NCI-H2081 (cell line): ENCODE results near the gene DOCK11.
"Not testable (repeated sequence)": the region's sequence is repeated elsewhere in the genome, so short reads cannot be mapped to it uniquely, and the experiment has no call there.

ENCODE experiments used
- DNase-seq, 2 experiments: peaks; one replicate each; lab custom pipeline; 2025; lab: John Stamatoyannopoulos, UW

DOCK11 gene

DNA sequence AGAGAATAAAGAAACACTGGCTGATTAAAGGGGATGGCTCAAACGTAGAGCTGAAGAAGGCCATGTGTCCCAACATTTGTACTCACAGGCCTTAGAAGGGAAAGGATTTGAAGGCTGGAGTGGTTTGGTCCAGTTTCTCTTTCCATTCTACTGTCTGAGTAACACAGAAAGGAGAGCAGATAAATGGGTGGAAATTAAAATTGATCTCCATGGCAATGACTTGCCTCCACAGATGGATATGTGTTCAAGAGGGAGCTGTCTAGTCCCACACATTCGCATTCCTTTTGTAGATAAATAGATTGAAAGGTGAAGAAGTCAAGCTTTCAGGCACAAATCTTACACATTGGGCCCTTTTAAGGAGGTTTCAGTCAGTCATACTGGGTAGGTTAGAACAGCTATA is 74.6 kb downstream of the DOCK11 start:
- DNase-seq = no peak

DNA sequence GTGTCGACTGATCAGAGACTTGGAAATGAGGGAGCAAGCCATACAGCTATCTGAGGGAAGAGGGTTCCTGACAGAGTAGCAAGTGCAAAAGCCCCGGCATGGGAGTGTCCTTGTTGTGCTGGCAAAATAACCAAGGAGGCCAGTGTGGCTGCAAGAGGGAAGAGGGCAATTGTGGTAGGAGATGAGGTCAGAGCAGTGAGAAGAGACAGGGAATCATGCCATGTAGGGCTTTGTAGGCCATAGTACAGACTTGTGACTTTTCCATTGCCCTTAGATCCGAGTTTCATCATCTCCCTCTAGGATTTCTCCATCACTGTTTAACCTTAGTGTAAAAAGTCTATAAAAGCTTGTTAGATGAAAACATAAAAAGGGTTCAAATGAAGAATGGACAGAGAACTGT is 76.2 kb downstream of the DOCK11 start:
- DNase-seq = no peak

DNA sequence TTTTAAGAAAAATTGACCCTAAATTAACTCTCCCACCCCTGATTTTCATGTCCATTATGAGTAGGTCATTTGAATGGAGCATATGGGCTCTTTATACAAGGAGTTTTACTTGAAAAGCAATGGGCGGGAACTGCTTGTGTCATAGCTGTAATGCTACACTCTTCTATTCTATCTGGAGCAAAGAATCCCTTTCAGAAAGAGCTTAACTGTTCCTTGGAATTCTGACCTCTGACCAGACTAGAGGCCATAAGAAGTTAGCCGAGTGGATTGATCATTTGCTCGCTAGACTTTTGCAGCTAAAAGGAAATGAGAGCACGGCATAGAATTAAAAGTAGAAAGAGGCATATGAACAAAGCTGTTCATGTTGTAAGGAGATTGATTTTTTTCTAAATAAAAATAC is 79.1 kb downstream of the DOCK11 start:
- no peak for DNase-seq

DNA sequence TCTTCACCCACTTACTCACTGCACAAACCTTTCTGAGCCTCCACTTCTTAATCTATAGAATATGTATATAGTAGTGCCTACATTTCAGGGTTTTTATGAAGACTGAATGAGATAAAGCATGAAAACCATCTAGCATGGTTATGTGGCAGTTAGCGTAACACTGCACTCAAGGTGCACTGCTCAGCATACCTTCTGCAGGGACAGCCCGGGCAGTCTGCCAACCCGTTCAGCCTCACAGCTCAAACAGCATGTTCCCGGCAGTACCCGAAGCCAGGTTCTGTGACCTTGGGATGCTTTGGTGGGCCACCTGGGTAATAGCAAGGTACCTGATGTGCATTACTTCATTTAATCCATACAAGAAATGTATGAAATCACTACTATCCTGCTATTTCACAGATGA is 81.4 kb downstream of the DOCK11 start:
- DNase-seq = peak in 1 of 2 experiments; percentile 34

DNA sequence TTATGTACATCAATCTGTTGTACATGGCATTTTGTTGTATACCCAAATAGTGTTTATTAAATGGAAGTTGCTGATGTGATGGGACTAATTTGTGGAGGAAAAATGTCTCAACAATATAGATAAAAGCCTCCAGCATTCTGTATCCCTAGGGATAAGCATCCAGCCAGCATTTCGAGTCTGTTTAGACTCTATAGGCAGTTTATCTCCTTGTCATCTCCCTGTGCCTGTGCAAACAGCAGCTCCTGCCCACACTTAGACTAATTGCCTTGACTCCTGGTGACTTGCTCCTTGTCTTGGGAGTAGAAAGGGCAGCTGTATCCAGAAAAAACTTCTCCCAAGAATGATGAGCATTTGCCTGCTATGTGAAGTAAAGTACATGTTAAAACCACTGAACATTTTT is 83.8 kb downstream of the DOCK11 start:
- DNase-seq = no peak

DNA sequence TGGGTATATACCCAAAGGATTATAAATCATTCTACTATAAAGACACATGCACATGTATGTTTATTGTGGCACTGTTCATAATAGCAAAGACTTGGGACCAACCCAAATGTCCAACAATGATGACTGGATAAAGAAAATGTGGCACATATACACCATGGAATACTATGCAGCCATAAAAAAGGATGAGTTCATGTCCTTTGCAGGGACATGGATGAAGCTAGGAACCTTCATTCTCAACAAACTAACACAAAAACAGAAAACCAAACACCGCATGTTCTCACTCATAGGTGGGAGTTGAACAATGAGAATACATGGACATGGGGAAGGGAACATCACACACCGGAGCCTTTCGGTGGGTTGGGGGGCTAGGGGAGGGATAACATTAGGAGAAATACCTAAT is 87.3 kb downstream of the DOCK11 start:
- not testable (repeated sequence) for DNase-seq

DNA sequence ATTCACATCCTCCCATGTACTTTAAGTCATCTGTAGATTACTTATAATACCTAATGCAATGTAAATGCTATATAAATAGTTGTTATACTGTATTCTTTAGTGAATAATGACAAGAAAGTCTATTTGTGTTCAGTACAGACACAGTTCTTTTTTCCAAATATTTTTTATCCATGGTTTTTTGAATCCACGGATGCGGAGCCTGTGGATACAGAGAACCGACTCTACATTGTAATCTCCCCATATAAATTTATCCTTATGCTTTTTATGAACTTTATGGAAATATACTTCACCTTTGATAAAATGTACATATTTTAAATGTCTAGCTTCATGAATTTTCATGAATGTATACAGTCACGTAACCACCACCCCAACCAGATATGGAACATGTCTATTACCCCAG is 88.2 kb downstream of the DOCK11 start:
- DNase-seq = no peak

DNA sequence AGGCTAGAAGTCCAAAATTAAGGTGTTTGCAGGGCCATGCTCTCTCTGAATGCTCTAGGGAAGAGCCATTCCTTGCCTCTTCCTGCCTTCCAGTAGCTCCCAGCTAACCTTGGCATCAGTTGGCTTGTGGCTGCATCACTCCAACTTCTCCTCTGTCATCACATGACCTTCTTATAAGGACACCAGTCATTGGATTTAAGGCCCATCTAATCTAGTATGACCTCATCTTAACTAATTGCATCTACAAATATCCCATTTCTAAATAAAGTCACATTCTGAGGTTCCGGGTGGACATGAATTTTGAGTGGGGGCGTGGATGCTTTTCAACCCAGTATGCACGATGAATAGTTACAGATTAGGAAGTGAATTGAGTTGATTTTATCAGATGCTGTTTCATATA is 89.7 kb downstream of the DOCK11 start:
- DNase-seq = no peak

DNA sequence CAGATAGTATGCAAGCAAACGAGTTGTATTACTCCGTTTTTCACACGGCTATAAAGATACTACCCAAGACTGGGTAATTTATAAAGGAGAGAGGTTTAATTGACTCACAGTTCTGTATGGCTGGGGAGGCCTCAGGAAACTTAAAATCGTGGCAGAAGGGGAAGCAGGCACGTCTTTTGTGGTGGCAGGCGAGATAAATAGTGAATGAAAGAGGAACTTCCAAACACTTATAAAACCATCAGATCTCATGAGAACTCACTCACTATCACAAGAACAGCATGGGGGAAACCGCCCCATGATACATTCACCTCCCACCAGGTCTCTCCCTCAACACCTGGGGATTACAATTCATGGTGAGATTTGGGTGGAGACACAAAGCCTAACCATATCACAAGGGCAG is 90.6 kb downstream of the DOCK11 start:
- not testable (repeated sequence) for DNase-seq

DNA sequence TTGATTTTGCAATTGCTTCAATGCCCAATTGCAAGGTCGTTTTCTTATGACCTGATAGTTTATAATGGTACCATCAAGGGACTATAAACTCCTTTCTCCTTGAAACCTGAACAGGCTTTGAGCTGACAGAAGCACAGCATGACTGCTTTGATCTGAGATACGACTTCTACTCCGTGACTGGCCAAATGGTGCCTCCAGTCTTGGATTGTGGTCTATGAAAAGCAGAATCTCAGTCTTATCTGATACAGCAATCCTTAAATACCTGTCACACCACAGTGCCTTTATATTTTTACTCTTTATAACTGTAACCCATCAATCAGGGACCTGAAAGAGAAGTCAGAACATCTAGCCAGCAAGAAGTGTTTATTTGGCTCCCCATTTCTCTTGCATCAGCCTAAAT is 93.1 kb downstream of the DOCK11 start:
- no peak for DNase-seq

DNA sequence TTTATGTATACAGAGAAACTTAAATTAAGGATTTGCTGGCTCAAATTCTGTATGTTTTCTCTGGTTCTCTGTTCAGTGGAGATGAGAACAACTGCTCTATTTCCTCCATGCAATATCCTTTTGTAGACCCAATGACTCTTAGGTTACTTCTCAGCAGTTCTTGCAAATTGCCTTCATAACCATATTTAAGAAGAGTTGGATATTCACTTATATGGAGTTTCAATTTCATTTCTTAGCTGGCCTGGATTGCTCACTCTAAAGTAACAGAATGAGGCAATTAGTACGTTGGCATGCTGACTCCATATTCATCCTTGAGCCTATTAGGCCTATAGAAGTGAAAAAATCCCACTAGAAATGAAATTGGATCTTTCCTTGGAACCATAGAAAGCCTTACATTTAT is 93.6 kb downstream of the DOCK11 start:
- no peak for DNase-seq

DNA sequence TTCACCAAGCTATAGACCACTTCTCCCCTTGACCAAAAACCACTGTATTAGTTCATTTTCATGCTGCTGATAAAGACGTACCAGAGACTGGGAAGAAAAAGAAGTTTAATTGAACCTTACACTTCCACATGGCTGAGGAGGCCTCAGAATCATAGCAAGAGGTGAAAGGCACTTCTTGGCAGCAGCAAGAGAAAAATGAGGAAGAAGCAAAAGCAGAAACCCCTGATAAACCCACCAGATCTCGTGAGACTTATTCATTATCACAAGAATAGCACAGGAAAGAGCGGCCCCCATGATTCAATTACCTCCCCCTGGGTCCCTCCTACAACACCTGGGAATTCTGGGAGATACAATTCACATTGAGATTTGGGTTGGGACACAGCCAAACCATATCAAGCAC is 97.8 kb downstream of the DOCK11 start:
- no peak for DNase-seq

DNA sequence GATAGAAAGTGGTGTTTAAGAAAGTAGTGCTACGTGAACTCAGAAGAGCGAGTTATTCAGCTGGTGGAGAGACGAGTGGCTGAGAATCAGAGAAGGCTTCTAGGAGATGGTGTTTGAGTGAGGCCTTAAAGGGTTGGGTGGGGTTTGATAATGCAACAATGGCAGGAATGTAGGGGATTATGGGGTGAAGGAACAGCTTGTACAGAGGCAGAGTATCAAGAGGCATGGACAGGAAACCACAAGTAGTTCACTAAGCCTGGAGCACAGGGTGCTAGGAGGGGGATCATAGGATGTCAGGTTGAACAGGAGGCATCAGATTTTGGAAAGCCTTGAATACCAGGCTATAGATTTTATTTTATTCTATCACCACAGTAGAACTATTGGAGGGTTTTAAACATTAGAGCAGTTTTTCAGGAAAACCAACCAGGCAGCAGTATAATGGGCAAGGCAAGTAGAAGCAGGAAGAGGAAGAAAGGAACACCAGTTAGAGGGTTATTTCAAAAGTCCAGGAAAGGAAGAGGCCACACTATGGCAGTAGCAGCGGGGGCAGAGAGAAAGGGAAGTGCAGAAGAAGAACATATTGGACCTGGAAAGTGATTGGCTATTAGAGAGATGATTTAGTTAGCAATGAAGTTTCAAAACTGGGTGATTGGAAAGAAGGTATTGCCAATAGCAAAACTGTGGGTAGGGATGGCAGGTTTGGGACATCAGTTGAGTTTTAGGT is 99.2 kb downstream of the DOCK11 start:
- DNase-seq = no peak

DNA sequence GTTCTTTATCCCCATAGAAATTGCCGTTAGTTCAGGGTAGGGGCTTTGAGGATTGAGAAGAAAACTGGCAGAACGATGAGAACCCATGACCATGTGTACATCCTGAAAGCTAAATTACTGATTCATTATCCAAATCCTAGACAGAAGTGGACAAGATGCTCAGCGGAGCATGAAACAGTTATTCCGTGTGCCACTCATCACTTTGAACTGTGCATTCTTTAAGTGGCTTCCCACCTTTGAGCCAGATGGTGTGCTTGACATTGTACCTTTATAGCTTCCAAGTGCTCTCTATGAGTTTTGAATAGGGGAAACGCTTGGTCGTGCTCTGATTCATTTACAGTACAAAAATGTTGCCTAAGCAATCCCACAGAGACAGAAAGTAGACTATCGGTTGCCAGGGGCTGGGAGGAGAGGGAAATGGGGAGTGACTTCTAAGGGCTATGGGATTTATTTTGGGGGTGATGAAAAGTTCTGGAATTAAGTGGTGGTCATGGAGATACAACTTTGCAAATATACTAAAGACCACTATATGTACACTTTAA is 100.0 kb downstream of the DOCK11 start:
- peak in 1 of 2 experiments; percentile 35 for DNase-seq

DNA sequence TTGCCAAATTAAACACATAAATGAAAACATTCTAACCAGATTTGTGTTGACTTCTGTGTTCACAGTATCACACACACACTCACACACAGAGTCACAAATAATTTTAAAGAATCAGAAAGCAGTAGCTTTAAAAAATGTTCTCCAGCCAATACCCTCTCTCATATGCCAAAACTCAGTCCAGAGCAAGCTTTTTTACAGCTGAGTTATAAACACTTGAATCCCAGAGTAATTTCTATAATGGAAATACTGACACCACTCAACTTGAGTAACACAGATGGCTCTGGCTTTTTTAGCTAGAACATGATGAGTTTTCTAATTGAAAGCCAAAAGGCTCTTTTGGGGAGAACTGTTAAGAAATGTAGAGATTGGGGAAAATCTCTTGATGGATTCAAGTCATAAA is 100.8 kb downstream of the DOCK11 start:
- no peak for DNase-seq

DNA sequence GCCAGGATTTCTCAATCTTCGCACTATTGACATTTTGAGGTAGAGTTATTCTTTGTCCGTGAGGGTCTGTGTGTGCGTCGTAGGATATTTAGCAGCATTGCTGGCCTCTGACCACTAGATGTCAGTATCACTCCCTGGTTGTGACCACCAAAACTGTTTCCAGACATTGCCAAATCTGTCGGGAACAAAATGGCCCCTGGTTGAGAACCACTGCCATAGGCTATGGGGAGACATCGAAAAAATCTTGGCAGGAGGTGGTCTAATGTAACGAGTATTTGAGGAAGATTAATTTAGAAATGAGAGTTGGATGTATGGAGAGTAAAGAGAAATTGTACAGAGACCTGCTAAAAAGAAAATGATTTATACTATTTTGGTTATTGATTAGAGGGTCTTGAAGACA is 108.4 kb downstream of the DOCK11 start:
- peak; percentile 89 to 92 for DNase-seq

DNA sequence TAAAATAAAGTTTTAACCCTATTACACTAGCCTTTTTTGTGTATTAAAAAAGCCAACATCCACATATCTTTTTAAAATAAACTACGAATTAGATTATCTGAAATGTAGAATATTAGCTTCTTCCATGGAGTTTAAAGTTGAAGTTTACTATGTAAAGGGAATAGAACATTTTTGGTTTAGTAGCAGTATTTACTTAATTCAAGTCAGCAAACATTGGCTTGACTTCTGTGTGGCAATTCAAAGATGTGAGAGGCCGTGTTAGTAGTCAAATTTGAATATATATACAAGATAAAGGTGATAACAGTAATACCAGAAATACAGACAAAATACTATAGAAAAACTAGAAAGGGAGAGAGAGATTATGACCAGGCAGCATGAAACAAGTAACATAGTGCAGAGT is 116.7 kb downstream of the DOCK11 start:
- no peak for DNase-seq

DNA sequence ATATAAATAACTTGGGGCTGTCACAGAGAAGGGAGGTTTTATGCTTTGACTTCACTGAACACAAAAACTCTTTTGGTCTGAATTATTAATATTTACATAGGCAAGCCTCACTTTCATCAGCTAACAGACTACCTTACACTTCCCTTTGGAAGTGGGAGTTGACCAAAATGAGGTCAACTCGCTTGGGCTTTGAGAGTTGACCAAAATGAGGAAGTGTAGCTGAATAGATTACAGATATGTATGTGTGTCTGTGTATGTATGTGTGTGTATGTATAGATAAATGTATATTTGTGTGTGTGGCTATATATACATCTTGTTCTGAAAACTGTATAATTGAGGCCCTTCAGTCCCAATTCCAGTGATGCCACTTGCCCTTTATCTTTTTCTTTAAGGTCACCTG is 118.5 kb downstream of the DOCK11 start:
- no peak for DNase-seq

DNA sequence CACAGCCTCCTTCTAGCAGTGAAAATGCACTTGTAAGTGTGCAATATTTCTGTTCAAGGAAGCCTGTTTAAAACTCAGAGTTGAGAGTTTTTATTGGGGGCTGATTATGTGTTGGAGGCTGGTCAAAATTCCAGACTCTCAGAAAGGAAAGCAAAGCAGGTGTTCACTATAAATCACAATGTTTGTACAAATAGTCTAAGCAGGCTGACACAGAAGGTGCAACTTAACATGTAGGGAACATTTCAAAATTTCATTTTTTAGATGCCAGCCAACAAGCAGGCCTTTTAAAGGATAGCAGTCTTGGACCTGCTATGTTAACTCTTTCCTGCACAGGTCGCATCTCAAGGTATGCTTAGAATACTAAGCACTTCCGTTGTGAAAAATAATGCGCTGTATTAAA is 119.5 kb downstream of the DOCK11 start:
- no peak for DNase-seq

DNA sequence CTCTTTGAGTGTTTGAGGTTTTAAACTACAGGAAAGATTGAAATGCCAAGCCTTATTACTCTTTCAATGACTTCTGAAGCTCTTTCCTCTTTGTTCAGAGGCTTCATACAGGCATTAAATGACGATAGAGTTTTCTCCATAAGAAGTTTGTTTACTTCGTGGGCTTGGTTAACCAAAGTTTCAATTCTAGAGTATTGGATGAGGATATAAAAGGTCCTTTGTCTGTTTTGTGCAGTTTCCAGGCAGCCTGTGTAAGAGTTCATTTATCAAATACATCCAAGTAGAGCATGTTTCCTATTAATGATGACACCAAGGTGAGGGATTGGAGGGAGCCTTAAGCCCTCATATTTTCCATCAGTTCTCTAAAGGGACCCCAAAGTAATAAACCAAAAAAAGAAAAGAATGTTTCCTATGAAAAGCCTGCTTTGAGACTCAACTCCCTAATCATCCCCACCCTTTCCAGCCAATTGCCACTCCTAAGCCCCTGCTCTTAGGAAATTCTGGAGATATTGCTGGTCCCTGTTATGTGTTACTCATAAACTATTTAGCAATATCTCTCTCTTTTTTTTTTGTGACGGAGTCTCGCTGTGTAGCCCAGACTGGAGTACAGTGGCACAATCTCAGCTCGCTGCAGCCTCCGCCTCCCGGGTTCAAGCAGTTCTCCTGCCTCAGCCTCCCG is 125.6 kb downstream of the DOCK11 start:
- no peak for DNase-seq

DNA sequence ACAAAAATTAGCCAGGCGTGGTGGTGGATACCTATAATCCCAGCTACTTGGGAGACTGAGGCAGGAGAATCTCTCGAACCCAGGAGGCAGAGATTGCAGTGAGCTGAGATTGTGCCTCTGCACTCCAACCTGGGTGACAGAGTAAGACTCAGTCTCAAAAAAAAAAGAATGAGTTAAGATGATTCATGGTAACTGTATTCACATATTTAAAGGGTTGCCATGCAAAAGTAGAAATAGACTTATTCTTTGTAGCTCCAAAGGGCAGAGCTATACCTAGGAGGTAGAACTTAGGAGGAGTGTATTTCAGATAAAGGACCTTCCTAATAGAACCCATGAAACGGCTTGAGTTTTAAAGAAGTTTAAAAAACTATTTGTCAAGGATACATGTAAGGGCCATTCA is 127.4 kb downstream of the DOCK11 start:
- no peak for DNase-seq

DNA sequence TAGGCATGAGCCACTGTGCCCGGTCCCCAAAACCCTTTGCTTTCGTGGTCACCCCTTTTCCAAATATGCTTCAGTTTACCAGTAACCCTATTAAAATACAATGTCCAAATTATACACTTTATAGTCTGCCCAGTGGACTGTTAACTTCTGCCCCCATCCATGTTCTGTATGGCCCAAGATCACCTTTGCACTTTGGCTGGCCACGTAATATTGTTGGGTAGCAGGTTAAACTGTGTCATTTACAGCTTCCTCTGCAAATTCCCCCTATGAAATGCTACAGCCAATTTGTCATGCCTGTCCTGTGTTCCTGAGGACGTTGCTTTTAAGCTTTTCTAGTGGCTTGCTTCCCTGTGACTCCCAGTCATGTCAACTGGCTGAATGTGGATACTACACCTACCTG is 130.7 kb downstream of the DOCK11 start:
- DNase-seq = no peak

DNA sequence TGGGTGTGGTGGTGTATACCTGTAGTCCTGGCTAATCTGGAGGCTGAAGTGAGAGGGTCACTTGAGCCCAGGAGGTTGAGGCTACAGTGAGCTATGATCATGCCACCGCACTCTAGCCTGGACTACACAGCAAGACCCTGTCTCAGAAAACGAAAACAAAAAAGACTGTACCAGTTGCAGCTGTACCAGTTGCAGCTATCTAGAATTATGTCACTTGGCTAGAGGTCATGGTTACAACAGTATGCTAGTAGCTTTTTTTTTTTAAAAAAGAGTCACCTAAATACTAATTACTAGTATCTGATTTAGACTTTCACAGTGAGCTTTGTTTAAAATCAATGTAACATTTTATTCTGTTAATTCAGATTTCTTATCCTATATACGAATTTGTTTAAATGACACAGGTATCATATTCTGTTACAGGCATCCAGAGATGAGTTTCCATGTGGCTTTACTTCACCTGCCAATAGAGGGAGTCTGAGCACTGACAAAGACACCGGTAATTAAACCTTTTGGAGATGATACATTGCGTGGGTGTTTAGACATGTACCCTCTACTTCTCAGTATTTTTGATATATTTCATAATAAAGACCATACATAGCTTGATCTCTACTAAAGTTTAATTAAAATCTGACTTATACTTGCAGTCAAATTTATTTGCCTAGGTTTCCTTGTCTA is 131.6 kb downstream of the DOCK11 start:
- peak; percentile 32 to 61 for DNase-seq
